B cell (primary cell): ENCODE data around the gene DUSP14. TPM values are rescaled to one million over a fixed set of nuclear protein-coding genes. Genes with fewer than 3 reads are reported as not detected.

Experiments
- ATAC-seq: fragments of 200-7000 bp; cut with Tn5 transposase; one replicate; pipeline ENCODE4 v1.10.0; 2021; ENCODE audit warnings: low read depth, mild to moderate bottlenecking, moderate number of reproducible peaks, moderate library complexity
- CTCF ChIA-PET: fragments of 350-600 bp; sonication (Branson Sonifier 250); formaldehyde crosslinking; loops from one replicate; lab custom pipeline; 2021; ENCODE audit warnings: antibody characterized with exemption, inconsistent platforms; lab: Charles Lee
- POLR2A ChIA-PET: fragments of 350-600 bp; sonication (Branson Sonifier 250); formaldehyde crosslinking; loops from one replicate; lab custom pipeline; 2021; ENCODE audit warnings: antibody characterized with exemption; lab: Charles Lee
- DNase-seq: peaks from one replicate; pipeline ENCODE4 v3.0.0; 2013
- H2AFZ ChIP-seq: 2 replicates; pipeline ENCODE4 v1.6.1; 2012; ENCODE audit warnings: mild to moderate bottlenecking, low read depth, low read length; ENCODE audit not compliant: insufficient read depth, poor library complexity, severe bottlenecking
- H3K27ac ChIP-seq, 2 donors: 1 replicate in 1 of 2; 2 replicates in 1 of 2; pipeline ENCODE4 v1.5.1; 2012 to 2013; ENCODE audit warnings: low read length in 2 of 2, mild to moderate bottlenecking in 2 of 2, moderate library complexity in 1 of 2
- H3K27me3 ChIP-seq, 4 experiments: fragments of 200-600 bp in 1 of 4; sonication (generic) in 1 of 4; replicated peaks in 1 of 4; 1 replicate in 2 of 4; 2 replicates in 2 of 4; pipeline versions ENCODE4 v1.6.1 to v1.7.0; 2013 to 2016; ENCODE audit warnings: low read length in 3 of 4, mild to moderate bottlenecking in 2 of 4, mixed read lengths in 1 of 4, moderate library complexity in 1 of 4; ENCODE audit not compliant: insufficient read depth in 4 of 4, control insufficient read depth in 3 of 4; ENCODE audit errors: control extremely low read depth in 1 of 4
- H3K36me3 ChIP-seq, 2 experiments: replicated peaks in 1 of 2; 1 replicate in 1 of 2; 2 replicates in 1 of 2; pipeline versions ENCODE4 v1.6.1 to v1.7.1; 2013; ENCODE audit warnings: low read length in 1 of 2; ENCODE audit not compliant: insufficient read depth in 2 of 2, control insufficient read depth in 1 of 2; ENCODE audit errors: control extremely low read depth in 1 of 2, extremely low read depth in 1 of 2
- H3K4me1 ChIP-seq, 2 donors: fragments of 200-600 bp in 1 of 2; sonication (generic) in 1 of 2; 1 replicate in 1 of 2; 2 replicates in 1 of 2; pipeline versions ENCODE4 v1.5.1 to v1.6.1; 2013 to 2017; ENCODE audit warnings: low read length in 2 of 2; ENCODE audit not compliant: control insufficient read depth in 2 of 2, insufficient read depth in 2 of 2
- H3K4me2 ChIP-seq: replicated peaks from 2 replicates; pipeline ENCODE3; 2012; ENCODE audit warnings: mild to moderate bottlenecking, low read depth, low read length; ENCODE audit not compliant: poor library complexity, severe bottlenecking
- H3K4me3 ChIP-seq, 5 experiments: fragments of 200-600 bp in 1 of 5; sonication (generic) in 1 of 5; 1 replicate in 3 of 5; 2 replicates in 2 of 5; pipeline versions ENCODE4 v1.5.1 to v1.7.0; 2011 to 2016; ENCODE audit warnings: low read length in 4 of 5, mild to moderate bottlenecking in 4 of 5, low read depth in 2 of 5, control low read depth in 1 of 5, moderate library complexity in 1 of 5; ENCODE audit not compliant: insufficient read depth in 1 of 5; ENCODE audit errors: control extremely low read depth in 1 of 5, extremely low read depth in 1 of 5
- H3K79me2 ChIP-seq: fragments of 200-600 bp; sonication (generic); one replicate; pipeline ENCODE4 v1.6.0; 2016; ENCODE audit warnings: low read length; ENCODE audit not compliant: control insufficient read depth, insufficient read depth
- H3K9ac ChIP-seq: fragments of 200-600 bp; sonication (generic); 2 replicates; pipeline ENCODE4 v1.6.1; 2017; ENCODE audit warnings: mild to moderate bottlenecking, low read length, moderate library complexity
- H3K9me3 ChIP-seq, 3 donors: one replicate each; pipeline versions ENCODE4 v1.6.1 to v1.7.1; 2013; ENCODE audit warnings: low read length in 2 of 3; ENCODE audit not compliant: control insufficient read depth in 2 of 3, insufficient read depth in 1 of 3; ENCODE audit errors: control extremely low read depth in 1 of 3
- H4K20me1 ChIP-seq: 2 replicates; pipeline ENCODE4 v1.6.0; 2012; ENCODE audit warnings: mild to moderate bottlenecking, low read length; ENCODE audit not compliant: insufficient read depth, control insufficient read depth, poor library complexity, severe bottlenecking
- H3K27ac Mint-ChIP-seq: one replicate; pipeline ENCODE4 v1.8.0; 2021; ENCODE audit warnings: mixed read lengths
- H3K27me3 Mint-ChIP-seq: one replicate; pipeline ENCODE4 v1.8.0; 2021; ENCODE audit warnings: mixed read lengths
- H3K4me1 Mint-ChIP-seq: one replicate; pipeline ENCODE4 v1.8.0; 2021; ENCODE audit warnings: mixed read lengths
- H3K4me3 Mint-ChIP-seq: one replicate; pipeline ENCODE4 v1.8.0; 2021; ENCODE audit warnings: mixed read lengths
- H3K9me3 Mint-ChIP-seq: one replicate; pipeline ENCODE4 v1.8.0; 2022; ENCODE audit warnings: mixed read lengths; ENCODE audit not compliant: insufficient read depth
- EZH2 ChIP-seq: IDR thresholded peaks from 2 replicates; pipeline ENCODE4 v1.6.1; 2012; ENCODE audit warnings: borderline replicate concordance, low read depth, mild to moderate bottlenecking, moderate library complexity, low read length; ENCODE audit not compliant: insufficient read depth, poor library complexity, severe bottlenecking
- WGBS: methylation state at CpG from one replicate; pipeline ENCODE4 v1.1.5; 2013; ENCODE audit warnings: missing lambda C conversion rate; ENCODE audit not compliant: insufficient coverage; 5-methylcytosine and 5-hydroxymethylcytosine counted together
- intact Hi-C: fragments of 100-400 bp; cut with micrococcal nuclease; formaldehyde crosslinking; loops from one replicate; pipeline ENCODE4 v1.10.0; 2022
- polyA plus RNA-seq: library from polyadenylated mRNA; depleted of rRNA; stranded (reverse); fragments of >200 nt; gene quantifications from 2 replicates; pipeline ENCODE4 v1.2.3, GENCODE V29; 2012
- total RNA-seq, 2 donors: library from RNA; stranded (reverse); fragments of 120-200 nt in 1 of 2; gene quantifications; 1 replicate in 1 of 2; 2 replicates in 1 of 2; pipeline versions ENCODE4 v1.2.3 to v1.2.4, GENCODE V29; 2013 to 2022
- TF ChIP-seq, protein P1 (sequence below): fragments of 200-600 bp; IDR thresholded peaks from one replicate; pipeline ENCODE4 v1.8.0; 2022; ENCODE audit warnings: antibody characterized with exemption, mild to moderate bottlenecking

Gene DUSP14
- total and polyA plus RNA-seq, 2 donors (not counting 1 experiment from before 2014, with no cell fraction given) = 3.1 to 5.1 TPM

DNA sequence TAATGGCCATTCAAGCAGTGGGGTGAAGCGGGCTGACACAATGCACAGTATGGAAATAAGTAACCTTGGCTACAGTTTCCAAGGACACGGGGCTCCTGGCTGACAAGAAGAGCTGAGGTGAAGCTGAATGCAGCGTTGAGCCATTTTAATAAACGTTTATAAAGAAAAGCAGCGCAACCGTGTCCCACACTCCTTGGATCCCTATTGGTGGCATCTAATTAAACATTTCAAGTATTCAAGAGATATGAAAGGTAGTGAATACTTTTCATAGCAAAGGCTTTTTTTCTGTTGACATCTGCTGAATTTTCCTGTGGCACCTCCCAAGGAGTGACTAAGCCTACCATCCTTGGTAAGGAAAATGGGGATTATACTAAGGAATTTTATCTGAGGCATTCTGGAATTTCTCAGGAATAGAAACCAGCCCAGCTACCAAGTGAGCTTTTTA lies 26.5 kb downstream of the DUSP14 start:
- H3K27me3 ChIP-seq = no peaks in the 10 kb centered on the region
- H3K36me3 ChIP-seq = peaks cover 14 to 60% of the 10 kb centered on the region in 2 experiments
- intact Hi-C loops = no loop called here
- H2AFZ ChIP-seq = no peak overlapping the region
- H3K27ac Mint-ChIP-seq = no peak overlapping the region
- no peak overlapping the region for H3K4me3 ChIP-seq
- TF ChIP-seq, protein P1, sequence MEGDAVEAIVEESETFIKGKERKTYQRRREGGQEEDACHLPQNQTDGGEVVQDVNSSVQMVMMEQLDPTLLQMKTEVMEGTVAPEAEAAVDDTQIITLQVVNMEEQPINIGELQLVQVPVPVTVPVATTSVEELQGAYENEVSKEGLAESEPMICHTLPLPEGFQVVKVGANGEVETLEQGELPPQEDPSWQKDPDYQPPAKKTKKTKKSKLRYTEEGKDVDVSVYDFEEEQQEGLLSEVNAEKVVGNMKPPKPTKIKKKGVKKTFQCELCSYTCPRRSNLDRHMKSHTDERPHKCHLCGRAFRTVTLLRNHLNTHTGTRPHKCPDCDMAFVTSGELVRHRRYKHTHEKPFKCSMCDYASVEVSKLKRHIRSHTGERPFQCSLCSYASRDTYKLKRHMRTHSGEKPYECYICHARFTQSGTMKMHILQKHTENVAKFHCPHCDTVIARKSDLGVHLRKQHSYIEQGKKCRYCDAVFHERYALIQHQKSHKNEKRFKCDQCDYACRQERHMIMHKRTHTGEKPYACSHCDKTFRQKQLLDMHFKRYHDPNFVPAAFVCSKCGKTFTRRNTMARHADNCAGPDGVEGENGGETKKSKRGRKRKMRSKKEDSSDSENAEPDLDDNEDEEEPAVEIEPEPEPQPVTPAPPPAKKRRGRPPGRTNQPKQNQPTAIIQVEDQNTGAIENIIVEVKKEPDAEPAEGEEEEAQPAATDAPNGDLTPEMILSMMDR = no peak
- TF ChIP-seq EZH2 = no peak
- ChIA-PET CTCF (interaction anchor here (0.6 kb wide), 1 partner anchor 113 kb away, joined by 4 read pairs; no protein-coding TSS in a partner anchor), POLR2A (no interaction called here)
- no peak overlapping the region for H3K27ac ChIP-seq
- H3K79me2 ChIP-seq = no peaks in the 10 kb centered on the region
- no peak overlapping the region for H3K9ac ChIP-seq
- no peak for ATAC-seq
- H3K9me3 Mint-ChIP-seq = no peaks in the 10 kb centered on the region
- H3K4me1 ChIP-seq = no peaks in the 10 kb centered on the region
- H4K20me1 ChIP-seq = peaks cover under 1% of the 10 kb centered on the region
- H3K4me2 ChIP-seq = no peak overlapping the region
- WGBS = 100% methylated on average over 3 of the region's 6 CpGs
- H3K4me3 Mint-ChIP-seq = no peak overlapping the region
- DNase-seq = no peak
- H3K9me3 ChIP-seq = no peaks in the 10 kb centered on the region
- no peaks in the 10 kb centered on the region for H3K4me1 Mint-ChIP-seq
- no peaks in the 10 kb centered on the region for H3K27me3 Mint-ChIP-seq

DNA sequence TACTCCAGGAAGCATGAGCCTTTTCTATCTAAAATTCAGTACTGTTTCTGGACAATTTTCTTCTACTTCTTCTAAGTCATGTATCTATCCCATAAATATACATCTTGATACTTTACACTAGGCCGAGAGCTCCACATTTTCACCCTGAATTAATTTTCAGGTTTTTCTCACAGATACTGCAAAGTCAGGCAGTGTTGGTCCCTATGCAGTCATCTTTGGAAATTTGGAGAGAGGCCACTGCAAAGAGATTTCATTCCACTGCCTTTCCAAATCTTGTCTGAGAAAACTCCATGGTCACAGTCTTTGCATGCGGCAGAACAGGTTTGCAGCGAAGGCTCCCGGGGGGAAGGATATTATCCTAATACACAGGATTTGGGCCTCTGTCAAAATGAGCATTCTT lies 28.2 kb downstream of the DUSP14 start:
- Mint-ChIP-seq H3K27me3 (no peaks in the 10 kb centered on the region), H3K9me3 (no peaks in the 10 kb centered on the region), H3K4me1 (no peaks in the 10 kb centered on the region), H3K4me3 (no peak overlapping the region), H3K27ac (no peak overlapping the region)
- intact Hi-C loops = no loop called here
- DNase-seq (no peak), ATAC-seq (no peak)
- no peaks in the 10 kb centered on the region for H3K9me3 ChIP-seq
- CTCF ChIA-PET = interaction anchor here (1.1 kb wide), 1 partner anchor 298 kb away, joined by 3 read pairs; no protein-coding TSS in a partner anchor
- WGBS = 100% methylated on average over 3 of the region's 4 CpGs
- peaks cover 14 to 62% of the 10 kb centered on the region in 2 experiments for H3K36me3 ChIP-seq
- H3K4me3 ChIP-seq = no peak overlapping the region
- no peaks in the 10 kb centered on the region for H3K4me1 ChIP-seq
- peaks cover 6% of the 10 kb centered on the region for H4K20me1 ChIP-seq
- H3K9ac ChIP-seq = no peak overlapping the region
- no peak overlapping the region for H3K4me2 ChIP-seq
- POLR2A ChIA-PET = no interaction called here
- no peaks in the 10 kb centered on the region for H3K27me3 ChIP-seq
- H2AFZ ChIP-seq = no peak overlapping the region
- H3K27ac ChIP-seq = no peak overlapping the region
- TF ChIP-seq, protein P1 = no peak
- TF ChIP-seq EZH2 = no peak
- no peaks in the 10 kb centered on the region for H3K79me2 ChIP-seq
